Ecto neural progenitor cell (in vitro differentiated cells): ENCODE results near the gene SLFN12L.

Experiments
- DNase-seq: peaks from one replicate; pipeline ENCODE4 v3.0.0-alpha.2; 2018; ENCODE audit warnings: low spot score

Gene SLFN12L

DNA sequence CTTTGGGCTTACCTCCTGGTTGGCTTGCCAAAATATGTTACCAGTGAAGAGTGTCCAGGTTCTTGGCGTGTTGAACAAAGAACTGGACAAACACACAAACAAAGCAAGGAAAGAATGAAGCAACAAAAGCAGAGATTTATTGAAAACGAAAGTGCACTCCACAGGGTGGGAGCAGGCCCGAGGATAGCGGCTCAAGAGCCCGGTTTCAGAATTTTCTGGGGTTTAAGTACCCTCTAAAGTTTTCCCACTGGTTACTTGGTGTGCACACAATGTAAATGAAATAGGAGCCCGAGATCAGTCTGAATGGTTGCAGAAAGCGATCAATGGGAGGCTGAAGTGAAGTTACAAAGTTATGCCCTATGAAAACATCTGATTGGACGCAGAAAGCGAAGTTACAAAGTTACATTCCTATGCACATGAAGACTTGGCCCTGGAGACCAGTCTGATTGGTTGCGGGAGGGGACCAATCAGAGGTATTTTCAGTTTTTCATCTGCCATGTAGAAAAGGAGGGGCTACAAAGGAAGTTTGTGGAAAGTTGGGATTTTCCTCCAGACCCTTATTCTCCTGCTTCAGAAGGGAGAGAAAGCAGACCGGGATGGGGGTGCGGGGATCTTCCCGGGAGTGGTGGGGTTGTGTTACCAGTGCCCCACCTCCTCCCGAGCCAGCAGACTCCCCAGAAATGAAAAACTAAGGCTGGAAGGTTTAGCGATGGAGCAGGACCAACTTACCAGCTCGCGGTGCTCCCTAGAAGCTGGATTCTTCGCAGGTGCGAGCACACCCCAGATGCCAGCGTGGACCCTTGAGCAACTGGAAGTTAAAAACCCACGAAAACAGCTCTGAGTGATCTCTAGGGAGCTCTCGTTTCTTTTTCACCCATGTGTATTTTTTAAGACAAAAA is 105.1 kb downstream of the SLFN12L start, which contains the start of gene SLFN12:
SLFN12 (minus strand) TSS at position 325 of the 899 bp plus-strand sequence. CDS start 9,472 bp downstream, outside the sequence.
- DNase-seq = no peak

DNA sequence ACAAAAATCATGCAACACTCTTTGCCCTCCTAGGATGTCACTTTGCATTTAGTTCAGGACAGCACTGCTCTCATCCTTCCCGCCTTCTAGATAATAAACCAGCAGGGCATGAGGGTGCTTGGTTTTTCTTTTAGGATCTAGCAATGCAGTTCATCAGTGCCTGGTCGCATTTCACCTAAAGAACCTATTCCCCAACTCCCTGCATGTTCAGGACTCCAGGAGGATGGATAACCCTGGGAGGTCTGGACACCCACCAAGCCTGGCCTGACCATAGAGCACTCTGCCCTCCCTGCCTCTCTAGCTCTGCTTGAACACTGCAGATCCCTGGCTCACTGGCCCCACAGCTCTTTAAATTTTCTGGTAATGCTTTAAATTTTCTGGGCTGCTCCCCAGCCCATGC is 107.8 kb downstream of the SLFN12L start:
- no peak for DNase-seq

DNA sequence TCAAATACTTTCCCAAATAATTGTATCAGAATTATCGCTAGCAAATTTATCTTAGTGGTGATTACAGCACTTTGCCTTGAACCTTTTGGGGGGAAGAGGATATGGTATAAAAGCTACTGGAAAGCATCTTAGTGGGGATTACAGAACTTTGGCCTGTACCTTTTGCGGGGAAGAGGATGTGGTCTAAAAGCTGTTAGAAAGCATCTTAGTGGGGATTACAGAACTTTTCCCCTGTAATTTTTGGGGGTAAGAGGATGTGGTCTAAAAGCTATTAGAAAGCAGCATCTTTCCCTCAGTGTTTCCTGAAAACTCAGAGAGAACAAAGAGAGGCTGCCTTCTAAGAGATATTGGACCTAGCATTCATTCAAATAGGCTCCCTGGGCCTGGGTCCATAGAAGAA is 109.2 kb downstream of the SLFN12L start:
- no peak for DNase-seq

DNA sequence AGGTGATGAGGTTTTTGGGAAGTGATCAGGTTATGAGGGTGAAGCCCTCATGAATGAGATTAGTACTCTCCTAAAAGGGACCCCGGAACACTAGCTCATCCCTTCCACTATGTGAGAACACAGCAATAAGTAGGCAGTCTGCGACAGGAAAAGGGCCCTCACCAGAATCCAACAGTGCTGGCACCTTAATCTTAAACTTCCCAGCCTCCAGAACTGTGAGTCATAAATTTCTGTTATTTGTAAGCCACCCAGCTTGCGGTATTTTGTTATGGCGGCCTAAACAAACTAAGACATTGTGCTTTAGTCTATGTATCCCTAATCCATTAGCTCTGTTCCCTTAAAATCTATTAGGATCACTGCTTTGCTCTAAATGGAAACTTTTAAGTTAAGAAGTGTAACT is 113.7 kb downstream of the SLFN12L start:
- DNase-seq = no peak
